Hepatocyte (in vitro differentiated cells): ENCODE results near the gene CRYGA.

Source experiments
- EZH2 ChIP-seq: fragments of 200-600 bp; sonication (generic); IDR thresholded peaks from 2 replicates; pipeline ENCODE4 v1.6.1; 2016; ENCODE audit warnings: antibody characterized with exemption, mild to moderate bottlenecking, borderline replicate concordance
- TF ChIP-seq, protein P1 (sequence below): fragments of 200-600 bp; sonication (generic); IDR thresholded peaks from 2 replicates; pipeline ENCODE4 v1.5.1; 2016; ENCODE audit warnings: antibody characterized with exemption, mild to moderate bottlenecking; ENCODE audit not compliant: poor library complexity

DNA sequence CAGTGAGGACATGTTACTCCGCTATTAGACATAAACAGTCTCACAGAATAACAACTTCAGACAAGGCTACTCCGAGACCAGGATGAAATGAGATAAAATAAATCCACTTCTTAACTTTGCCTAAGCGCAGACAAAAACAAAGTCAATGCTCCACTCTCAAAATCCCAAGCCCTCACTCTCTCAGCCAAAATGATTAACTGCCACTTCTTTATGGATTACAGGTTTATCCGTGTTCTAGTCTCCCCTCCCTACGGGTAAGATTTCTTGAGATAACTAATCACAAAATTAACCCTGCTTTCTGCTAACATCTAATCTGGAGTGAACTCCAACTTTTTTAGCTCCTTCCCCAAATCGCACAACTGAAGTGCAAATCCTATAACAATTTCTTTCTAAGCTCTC, 32.7 kb downstream of the CRYGA start:
- TF ChIP-seq, protein P1, sequence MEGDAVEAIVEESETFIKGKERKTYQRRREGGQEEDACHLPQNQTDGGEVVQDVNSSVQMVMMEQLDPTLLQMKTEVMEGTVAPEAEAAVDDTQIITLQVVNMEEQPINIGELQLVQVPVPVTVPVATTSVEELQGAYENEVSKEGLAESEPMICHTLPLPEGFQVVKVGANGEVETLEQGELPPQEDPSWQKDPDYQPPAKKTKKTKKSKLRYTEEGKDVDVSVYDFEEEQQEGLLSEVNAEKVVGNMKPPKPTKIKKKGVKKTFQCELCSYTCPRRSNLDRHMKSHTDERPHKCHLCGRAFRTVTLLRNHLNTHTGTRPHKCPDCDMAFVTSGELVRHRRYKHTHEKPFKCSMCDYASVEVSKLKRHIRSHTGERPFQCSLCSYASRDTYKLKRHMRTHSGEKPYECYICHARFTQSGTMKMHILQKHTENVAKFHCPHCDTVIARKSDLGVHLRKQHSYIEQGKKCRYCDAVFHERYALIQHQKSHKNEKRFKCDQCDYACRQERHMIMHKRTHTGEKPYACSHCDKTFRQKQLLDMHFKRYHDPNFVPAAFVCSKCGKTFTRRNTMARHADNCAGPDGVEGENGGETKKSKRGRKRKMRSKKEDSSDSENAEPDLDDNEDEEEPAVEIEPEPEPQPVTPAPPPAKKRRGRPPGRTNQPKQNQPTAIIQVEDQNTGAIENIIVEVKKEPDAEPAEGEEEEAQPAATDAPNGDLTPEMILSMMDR = no peak
- no peak for TF ChIP-seq EZH2
